ENCODE measurements around the gene C2orf76. TPM values are rescaled to one million over a fixed set of nuclear protein-coding genes. Genes with fewer than 3 reads are reported as not detected.

Gene C2orf76
- total and polyA plus RNA-seq, 12 donors, result 2.2 to 47.4 (median 16.9) TPM

DNA sequence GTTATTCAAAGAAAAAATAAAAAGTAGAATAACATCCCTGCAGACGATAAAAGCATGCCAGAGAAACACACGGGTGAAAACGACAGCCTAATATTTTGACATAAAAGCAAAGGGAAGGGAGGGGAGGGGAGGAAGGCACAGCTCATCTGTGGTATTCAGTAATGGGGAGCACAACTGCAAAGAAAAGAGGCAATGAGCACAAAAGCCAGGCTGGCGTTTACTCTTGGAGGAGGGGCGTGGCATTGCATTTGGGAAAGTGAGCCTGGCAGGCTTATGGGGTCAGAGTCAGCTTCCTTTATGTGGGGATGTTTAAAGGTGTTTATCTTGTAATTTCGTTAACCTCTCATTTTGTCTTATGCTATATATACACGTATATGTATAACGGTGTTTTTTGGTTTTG is 89.8 kb downstream of the C2orf76 start:
- 74 to 81% (median 79%) methylated on average over 8 of the region's 8 CpGs for WGBS, 4 donors
- intact Hi-C loops (cut with DNase I), result no loop called here

DNA sequence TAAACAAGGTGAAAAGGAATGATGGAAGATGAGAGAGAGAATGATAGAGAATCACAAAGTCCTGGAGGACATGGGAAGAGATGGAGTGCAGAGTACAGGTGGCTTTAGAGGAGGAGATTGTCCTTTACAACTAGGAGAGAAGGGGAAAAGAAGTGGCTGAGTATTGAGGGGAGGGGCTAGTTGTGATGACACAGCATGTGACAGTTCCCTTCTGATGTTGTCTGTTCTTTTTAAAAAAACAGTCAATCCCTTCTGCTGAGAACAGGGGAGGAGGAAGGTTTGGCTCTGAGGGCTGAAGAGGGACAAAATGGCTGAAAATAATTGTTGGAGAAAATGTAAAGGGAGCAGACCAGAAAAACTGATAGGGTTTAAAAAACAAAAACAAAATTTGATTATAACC is 99.0 kb downstream of the C2orf76 start:
- no peak overlapping the region for H3K4me3 ChIP-seq
- peaks cover 0 to 7% (median 0%) of the 10 kb centered on the region in 3 donors for H3K9me3 ChIP-seq (replicated peaks in 1 of 3)
- intact Hi-C loops (cut with DNase I), result loop anchor here in 1 of 2 donors (10.0 kb wide), 1 partner anchor 243 kb away; no protein-coding TSS in a partner anchor
- H3K4me1 ChIP-seq (replicated peaks in 1 of 2), result no peaks in the 10 kb centered on the region
- TF ChIP-seq POLR2A (IDR thresholded peaks at IDR 0.05), result no peak
- TF ChIP-seq, protein P1, sequence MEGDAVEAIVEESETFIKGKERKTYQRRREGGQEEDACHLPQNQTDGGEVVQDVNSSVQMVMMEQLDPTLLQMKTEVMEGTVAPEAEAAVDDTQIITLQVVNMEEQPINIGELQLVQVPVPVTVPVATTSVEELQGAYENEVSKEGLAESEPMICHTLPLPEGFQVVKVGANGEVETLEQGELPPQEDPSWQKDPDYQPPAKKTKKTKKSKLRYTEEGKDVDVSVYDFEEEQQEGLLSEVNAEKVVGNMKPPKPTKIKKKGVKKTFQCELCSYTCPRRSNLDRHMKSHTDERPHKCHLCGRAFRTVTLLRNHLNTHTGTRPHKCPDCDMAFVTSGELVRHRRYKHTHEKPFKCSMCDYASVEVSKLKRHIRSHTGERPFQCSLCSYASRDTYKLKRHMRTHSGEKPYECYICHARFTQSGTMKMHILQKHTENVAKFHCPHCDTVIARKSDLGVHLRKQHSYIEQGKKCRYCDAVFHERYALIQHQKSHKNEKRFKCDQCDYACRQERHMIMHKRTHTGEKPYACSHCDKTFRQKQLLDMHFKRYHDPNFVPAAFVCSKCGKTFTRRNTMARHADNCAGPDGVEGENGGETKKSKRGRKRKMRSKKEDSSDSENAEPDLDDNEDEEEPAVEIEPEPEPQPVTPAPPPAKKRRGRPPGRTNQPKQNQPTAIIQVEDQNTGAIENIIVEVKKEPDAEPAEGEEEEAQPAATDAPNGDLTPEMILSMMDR (IDR thresholded peaks at IDR 0.05), result no peak
- H3K27ac ChIP-seq, result no peak overlapping the region
- no peaks in the 10 kb centered on the region for H3K36me3 ChIP-seq (replicated peaks in 1 of 2)
- no peak for DNase-seq
- H3K27me3 ChIP-seq, result no peaks in the 10 kb centered on the region

More for the DNA sequence above, 89.8 kb downstream of the C2orf76 start:
- H3K27me3 ChIP-seq, result no peaks in the 10 kb centered on the region
- H3K4me1 ChIP-seq (replicated peaks in 1 of 2), result no peaks in the 10 kb centered on the region
- no peaks in the 10 kb centered on the region for H3K9me3 ChIP-seq (replicated peaks in 1 of 3)
- H3K27ac ChIP-seq, result no peak overlapping the region
- no peak overlapping the region for H3K4me3 ChIP-seq
- no peaks in the 10 kb centered on the region for H3K36me3 ChIP-seq (replicated peaks in 1 of 2)
- TF ChIP-seq, protein P1 (IDR thresholded peaks at IDR 0.05), result no peak
- TF ChIP-seq POLR2A (IDR thresholded peaks at IDR 0.05), result no peak
- DNase-seq, result peak in 1 of 7 donors; percentile 9

DNA sequence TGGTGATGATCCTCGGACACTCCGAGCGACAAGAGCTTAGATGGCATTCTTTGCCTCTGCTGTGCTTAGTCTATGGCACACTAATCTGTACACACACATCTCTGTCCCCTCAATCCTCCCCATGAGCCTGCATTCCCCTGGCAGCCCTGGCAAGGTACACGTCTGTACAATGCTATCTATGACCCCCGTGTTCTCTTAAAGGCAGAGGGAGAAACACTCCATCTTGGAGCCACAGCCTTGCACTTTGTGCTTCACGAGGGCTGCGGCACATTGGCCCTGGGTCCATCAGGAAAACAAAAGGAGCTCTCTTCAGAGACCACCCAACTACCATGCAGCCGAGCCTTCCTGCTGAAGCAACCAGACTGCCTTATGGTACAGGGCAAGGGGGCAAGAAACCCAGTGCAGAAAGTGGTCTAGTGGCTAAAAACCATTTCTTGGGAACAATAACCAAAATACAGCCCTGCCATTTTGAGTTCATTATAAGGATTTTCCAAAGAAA is 100.5 kb downstream of the C2orf76 start:
- Histone ChIP-seq H3K9me3 (replicated peaks in 1 of 3) (peaks cover 0 to 7% (median 0%) of the 10 kb centered on the region in 3 donors), H3K27ac (no peak overlapping the region), H3K27me3 (no peaks in the 10 kb centered on the region), H3K36me3 (replicated peaks in 1 of 2) (no peaks in the 10 kb centered on the region), H3K4me3 (no peak overlapping the region), H3K4me1 (replicated peaks in 1 of 2) (no peaks in the 10 kb centered on the region)
- TF ChIP-seq, protein P1 (IDR thresholded peaks at IDR 0.05), result no peak
- TF ChIP-seq POLR2A (IDR thresholded peaks at IDR 0.05), result no peak
- WGBS, 4 donors, result 84 to 90% (median 88%) methylated on average over 8 of the region's 8 CpGs
- no peak for DNase-seq
- intact Hi-C loops (cut with DNase I), result loop anchor here in 1 of 2 donors (10.0 kb wide), 1 partner anchor 241 kb away; no protein-coding TSS in a partner anchor

- Histone ChIP-seq H3K4me1 (replicated peaks in 1 of 2) (no peaks in the 10 kb centered on the region), H3K36me3 (replicated peaks in 1 of 2) (no peaks in the 10 kb centered on the region), H3K9me3 (replicated peaks in 1 of 3) (peaks cover 0 to 7% (median 0%) of the 10 kb centered on the region in 3 donors), H3K27me3 (no peaks in the 10 kb centered on the region), H3K27ac (no peak overlapping the region), H3K4me3 (no peak overlapping the region)
- DNase-seq, result no peak
- WGBS, 4 donors, result 74 to 90% (median 78%) methylated on average over 5 to 6 of the region's 6 CpGs
- intact Hi-C loops (cut with DNase I), result loop anchor here in 1 of 2 donors (10.0 kb wide), 1 partner anchor 241 kb away; no protein-coding TSS in a partner anchor
- no peak for TF ChIP-seq POLR2A (IDR thresholded peaks at IDR 0.05)
- TF ChIP-seq, protein P1 (IDR thresholded peaks at IDR 0.05), result no peak
Measured at GRCh38 chr2:119265693-119266066, 101.0 kb downstream of the C2orf76 start.

Measured in adrenal gland (tissue), 12 donors.